Type B pancreatic cell (in vitro differentiated cells): ENCODE measurements around the gene RPA1. TPM values are rescaled to one million over a fixed set of nuclear protein-coding genes. Genes with fewer than 3 reads are reported as not detected.

Experiments
- DNase-seq: peaks from one replicate; pipeline ENCODE4 v3.0.0; 2021; ENCODE audit warnings: mixed read lengths; ENCODE audit not compliant: unreplicated experiment; ENCODE audit errors: extremely low spot score
- H3K27ac Mint-ChIP-seq: 2 replicates; pipeline ENCODE4 v1.8.0; 2021; ENCODE audit warnings: mild to moderate bottlenecking, mixed read lengths
- H3K27me3 Mint-ChIP-seq: 2 replicates; pipeline ENCODE4 v1.8.0; 2021; ENCODE audit warnings: mixed read lengths
- H3K36me3 Mint-ChIP-seq: 2 replicates; pipeline ENCODE4 v1.8.0; 2021; ENCODE audit warnings: mixed read lengths
- H3K4me1 Mint-ChIP-seq: one replicate; pipeline ENCODE4 v1.8.0; 2021; ENCODE audit warnings: mixed read lengths; ENCODE audit not compliant: unreplicated experiment
- H3K4me3 Mint-ChIP-seq: 2 replicates; pipeline ENCODE4 v1.8.0; 2021; ENCODE audit warnings: mild to moderate bottlenecking, mixed read lengths
- H3K9me3 Mint-ChIP-seq: 2 replicates; pipeline ENCODE4 v1.8.0; 2021; ENCODE audit warnings: mixed read lengths
- CTCF ChIP-seq: fragments of 200-600 bp; sonication (generic); conservative IDR thresholded peaks from 2 replicates; pipeline ENCODE4 v1.5.0; 2021; ENCODE audit warnings: antibody characterized with exemption, mild to moderate bottlenecking
- total RNA-seq: library from RNA; stranded (reverse); gene quantifications from 2 replicates; pipeline ENCODE4 v1.2.1, GENCODE V29; 2021; ENCODE audit warnings: low replicate concordance

Gene RPA1
- total RNA-seq, 1 donor from 2014 or later: 129 TPM

GRCh38 chr17:1871756-1872155, 42.0 kb downstream of the RPA1 start:
- Mint-ChIP-seq H3K36me3 (peaks cover 15% of the 10 kb centered on the region), H3K27me3 (no peaks in the 10 kb centered on the region), H3K9me3 (no peaks in the 10 kb centered on the region), H3K4me3 (no peak overlapping the region), H3K27ac (peak overlapping the region; percentile 14), H3K4me1 (no peaks in the 10 kb centered on the region)
- TF ChIP-seq CTCF: no peak
- DNase-seq: no peak

GRCh38 chr17:1872254-1872653, 42.4 kb downstream of the RPA1 start:
- Mint-ChIP-seq H3K27ac (no peak overlapping the region), H3K4me1 (no peaks in the 10 kb centered on the region), H3K4me3 (no peak overlapping the region), H3K36me3 (peaks cover 15% of the 10 kb centered on the region), H3K27me3 (no peaks in the 10 kb centered on the region), H3K9me3 (no peaks in the 10 kb centered on the region)
- no peak for TF ChIP-seq CTCF
- DNase-seq: no peak

GRCh38 chr17:1872976-1873375, 43.2 kb downstream of the RPA1 start:
- H3K4me1 Mint-ChIP-seq: no peaks in the 10 kb centered on the region
- peaks cover 15% of the 10 kb centered on the region for H3K36me3 Mint-ChIP-seq

GRCh38 chr17:1873418-1873817, 43.6 kb downstream of the RPA1 start:
- no peak for DNase-seq
- H3K9me3 Mint-ChIP-seq: no peaks in the 10 kb centered on the region
- H3K36me3 Mint-ChIP-seq: peaks cover 15% of the 10 kb centered on the region
- no peak overlapping the region for H3K4me3 Mint-ChIP-seq
- TF ChIP-seq CTCF: no peak
- no peaks in the 10 kb centered on the region for H3K27me3 Mint-ChIP-seq
- H3K4me1 Mint-ChIP-seq: no peaks in the 10 kb centered on the region
- H3K27ac Mint-ChIP-seq: no peak overlapping the region

More at GRCh38 chr17:1872976-1873375, 43.2 kb downstream of the RPA1 start:
- no peak overlapping the region for H3K4me3 Mint-ChIP-seq
- H3K9me3 Mint-ChIP-seq: no peaks in the 10 kb centered on the region
- no peak overlapping the region for H3K27ac Mint-ChIP-seq
- TF ChIP-seq CTCF: no peak
- DNase-seq: no peak
- no peaks in the 10 kb centered on the region for H3K27me3 Mint-ChIP-seq

GRCh38 chr17:1875597-1875996, 45.8 kb downstream of the RPA1 start:
- peaks cover 21% of the 10 kb centered on the region for H3K36me3 Mint-ChIP-seq
- no peak for TF ChIP-seq CTCF
- DNase-seq: no peak
- no peaks in the 10 kb centered on the region for H3K27me3 Mint-ChIP-seq
- no peak overlapping the region for H3K27ac Mint-ChIP-seq
- H3K9me3 Mint-ChIP-seq: no peaks in the 10 kb centered on the region
- H3K4me3 Mint-ChIP-seq: no peak overlapping the region
- H3K4me1 Mint-ChIP-seq: no peaks in the 10 kb centered on the region
